ENCODE measurements around the gene ZNF407. TPM values are rescaled to one million over a fixed set of nuclear protein-coding genes. Genes with fewer than 3 reads are reported as not detected.

ZNF407 gene
- total and polyA plus RNA-seq, 2 of the 13 experiments (the other 11 are each of a cell fraction or from before 2014, with no cell fraction given), result 2.3 to 8.7 TPM

GRCh38 chr18:74874351-74874750 is 276.7 kb downstream of the ZNF407 start (continued):
- TF ChIP-seq, protein P1, sequence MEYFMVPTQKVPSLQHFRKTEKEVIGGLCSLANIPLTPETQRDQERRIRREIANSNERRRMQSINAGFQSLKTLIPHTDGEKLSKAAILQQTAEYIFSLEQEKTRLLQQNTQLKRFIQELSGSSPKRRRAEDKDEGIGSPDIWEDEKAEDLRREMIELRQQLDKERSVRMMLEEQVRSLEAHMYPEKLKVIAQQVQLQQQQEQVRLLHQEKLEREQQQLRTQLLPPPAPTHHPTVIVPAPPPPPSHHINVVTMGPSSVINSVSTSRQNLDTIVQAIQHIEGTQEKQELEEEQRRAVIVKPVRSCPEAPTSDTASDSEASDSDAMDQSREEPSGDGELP (IDR thresholded peaks at IDR 0.05; ENCODE audit: borderline replicate concordance, low read depth), result no peak
- TF ChIP-seq CBX2 (IDR thresholded peaks at IDR 0.05; ENCODE audit: low read depth, low read length) (no peak), CBX2 (CRISPR knock-in tag; IDR thresholded peaks at IDR 0.05; ENCODE audit: low read depth) (no peak), ZNF143 (CRISPR knock-in tag; IDR thresholded peaks at IDR 0.05) (no peak), ZNF784 (CRISPR knock-in tag; IDR thresholded peaks at IDR 0.05; ENCODE audit: borderline replicate concordance) (no peak), PITX1 (CRISPR knock-in tag; IDR thresholded peaks at IDR 0.05) (no peak), ZNF276 (CRISPR knock-in tag; IDR thresholded peaks at IDR 0.05; ENCODE audit: low read depth) (no peak), ZNF749 (CRISPR knock-in tag; IDR thresholded peaks at IDR 0.05; ENCODE audit: borderline replicate concordance) (no peak), GMEB2 (CRISPR knock-in tag; IDR thresholded peaks at IDR 0.05; ENCODE audit: low read depth) (no peak)
